ENCODE results near the gene KRTAP5-11. TPM values are rescaled to one million over a fixed set of nuclear protein-coding genes. Genes with fewer than 3 reads are reported as not detected.
"Not testable (repeated sequence)": the region's sequence is repeated elsewhere in the genome, so short reads cannot be mapped to it uniquely, and the experiment has no call there.

KRTAP5-11 gene
- total RNA-seq, 1 donor from 2014 or later, result not detected

- DNase-seq (ENCODE audit: low read depth), result no peak
- no peak overlapping the region for H3K4me3 ChIP-seq (ENCODE audit: low read depth, low read length)
- TF ChIP-seq, protein P1, sequence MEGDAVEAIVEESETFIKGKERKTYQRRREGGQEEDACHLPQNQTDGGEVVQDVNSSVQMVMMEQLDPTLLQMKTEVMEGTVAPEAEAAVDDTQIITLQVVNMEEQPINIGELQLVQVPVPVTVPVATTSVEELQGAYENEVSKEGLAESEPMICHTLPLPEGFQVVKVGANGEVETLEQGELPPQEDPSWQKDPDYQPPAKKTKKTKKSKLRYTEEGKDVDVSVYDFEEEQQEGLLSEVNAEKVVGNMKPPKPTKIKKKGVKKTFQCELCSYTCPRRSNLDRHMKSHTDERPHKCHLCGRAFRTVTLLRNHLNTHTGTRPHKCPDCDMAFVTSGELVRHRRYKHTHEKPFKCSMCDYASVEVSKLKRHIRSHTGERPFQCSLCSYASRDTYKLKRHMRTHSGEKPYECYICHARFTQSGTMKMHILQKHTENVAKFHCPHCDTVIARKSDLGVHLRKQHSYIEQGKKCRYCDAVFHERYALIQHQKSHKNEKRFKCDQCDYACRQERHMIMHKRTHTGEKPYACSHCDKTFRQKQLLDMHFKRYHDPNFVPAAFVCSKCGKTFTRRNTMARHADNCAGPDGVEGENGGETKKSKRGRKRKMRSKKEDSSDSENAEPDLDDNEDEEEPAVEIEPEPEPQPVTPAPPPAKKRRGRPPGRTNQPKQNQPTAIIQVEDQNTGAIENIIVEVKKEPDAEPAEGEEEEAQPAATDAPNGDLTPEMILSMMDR (conservative IDR thresholded peaks at IDR 0.05; ENCODE audit: low read depth, low read length), result no peak
Measured at GRCh38 chr11:71577469-71578004, 5.1 kb downstream of the KRTAP5-11 start.

DNA sequence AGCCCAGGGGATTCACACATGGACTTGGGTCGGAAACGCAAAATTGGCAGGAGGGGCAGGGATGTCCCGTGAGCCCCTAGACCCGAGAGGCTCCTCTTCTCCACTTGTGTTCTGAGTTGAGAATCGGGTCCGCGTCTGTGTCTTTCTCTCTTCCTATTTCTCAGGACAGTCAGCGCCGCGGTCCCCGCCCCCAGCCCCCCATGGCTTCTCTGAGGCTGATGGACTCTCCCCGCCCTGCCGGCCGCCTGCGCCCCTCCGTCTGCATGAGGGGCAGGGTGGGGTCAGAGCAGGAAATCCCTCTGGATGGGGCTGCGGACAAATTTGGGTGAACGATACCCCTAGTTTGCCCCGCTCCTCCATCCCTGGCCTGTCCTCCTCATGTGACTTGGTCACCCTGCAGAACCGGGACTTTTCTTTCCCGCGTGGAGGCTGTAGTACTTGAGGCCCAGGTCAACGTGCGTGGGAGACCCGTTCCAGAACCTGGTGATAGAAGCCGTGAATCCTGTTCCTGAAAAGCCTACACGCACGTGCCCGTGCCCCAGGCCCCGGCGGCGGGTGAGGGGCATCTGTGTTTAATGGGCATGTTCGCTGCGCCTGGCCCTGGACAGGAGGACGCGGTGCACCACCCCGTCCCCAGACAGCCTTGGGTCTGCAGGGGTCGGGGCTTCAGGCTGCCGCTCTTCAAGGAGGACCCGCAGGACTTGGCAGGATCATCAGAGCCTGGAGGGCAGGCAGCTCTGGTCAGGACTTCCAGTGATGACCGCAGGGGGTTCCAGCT is 5.8 kb downstream of the KRTAP5-11 start:
- not testable (repeated sequence) for DNase-seq (ENCODE audit: low read depth); H3K4me3 ChIP-seq (ENCODE audit: low read depth, low read length)

DNA sequence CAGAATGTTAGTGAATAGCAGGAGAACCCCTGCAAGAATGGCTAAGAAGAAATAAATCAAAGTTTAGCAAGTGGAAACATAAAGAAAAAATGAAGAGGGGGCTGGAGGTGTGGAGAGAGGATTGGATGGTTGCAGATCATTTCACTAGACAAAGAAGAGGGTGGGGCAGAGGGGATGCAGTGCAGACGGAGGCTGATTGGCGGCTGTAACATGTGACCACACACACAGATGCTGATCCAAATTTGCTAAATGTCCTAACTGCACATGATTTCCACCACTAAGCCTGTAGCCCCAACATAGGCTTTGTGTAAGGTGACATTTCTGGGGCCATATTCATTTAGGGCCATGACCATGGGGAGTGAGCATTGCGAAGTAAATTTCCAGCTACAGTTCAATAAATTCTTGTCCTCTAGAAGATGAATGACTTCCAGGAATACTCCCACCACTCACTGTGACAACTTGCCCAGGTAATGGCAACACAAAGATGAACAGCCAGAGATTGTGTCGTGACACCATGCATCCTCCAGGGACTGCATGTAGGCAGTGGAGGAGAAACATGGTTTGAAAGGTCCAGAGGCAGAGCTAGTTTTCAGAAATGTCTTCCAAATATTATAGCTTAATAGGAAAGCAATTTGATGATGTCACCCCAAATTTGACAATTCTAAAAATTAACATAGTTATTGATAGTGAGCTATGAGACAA is 6.8 kb downstream of the KRTAP5-11 start:
- H3K4me3 ChIP-seq (ENCODE audit: low read depth, low read length), result no peak overlapping the region
- DNase-seq (ENCODE audit: low read depth), result no peak
- TF ChIP-seq, protein P1 (conservative IDR thresholded peaks at IDR 0.05; ENCODE audit: low read depth, low read length), result no peak

DNA sequence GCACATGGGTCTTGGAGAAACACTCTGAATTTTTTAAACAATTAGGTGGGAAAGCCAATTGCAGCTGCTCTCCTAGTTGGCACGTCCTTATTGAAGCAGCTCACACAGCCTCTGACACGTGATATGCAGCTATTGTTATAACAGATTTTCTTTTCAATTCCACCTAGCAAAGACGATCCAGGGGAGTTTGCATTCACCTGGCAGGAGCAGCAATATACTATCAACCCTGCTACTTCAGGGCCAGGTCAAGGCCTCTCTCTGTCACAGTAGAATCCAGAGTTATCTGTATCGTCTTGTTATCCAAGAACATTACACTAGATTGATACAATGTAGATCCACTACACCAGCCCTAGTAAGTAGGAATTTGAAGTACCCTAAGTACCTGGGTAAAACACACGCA is 8.3 kb downstream of the KRTAP5-11 start:
- H3K4me3 ChIP-seq (ENCODE audit: low read depth, low read length), result no peak overlapping the region
- DNase-seq (ENCODE audit: low read depth), result no peak
- TF ChIP-seq, protein P1 (conservative IDR thresholded peaks at IDR 0.05; ENCODE audit: low read depth, low read length), result no peak

GRCh38 chr11:71572811-71573210 is 9.9 kb downstream of the KRTAP5-11 start:
- DNase-seq (ENCODE audit: low read depth), result no peak
- TF ChIP-seq, protein P1 (conservative IDR thresholded peaks at IDR 0.05; ENCODE audit: low read depth, low read length), result no peak
- H3K4me3 ChIP-seq (ENCODE audit: low read depth, low read length), result no peak overlapping the region

DNA sequence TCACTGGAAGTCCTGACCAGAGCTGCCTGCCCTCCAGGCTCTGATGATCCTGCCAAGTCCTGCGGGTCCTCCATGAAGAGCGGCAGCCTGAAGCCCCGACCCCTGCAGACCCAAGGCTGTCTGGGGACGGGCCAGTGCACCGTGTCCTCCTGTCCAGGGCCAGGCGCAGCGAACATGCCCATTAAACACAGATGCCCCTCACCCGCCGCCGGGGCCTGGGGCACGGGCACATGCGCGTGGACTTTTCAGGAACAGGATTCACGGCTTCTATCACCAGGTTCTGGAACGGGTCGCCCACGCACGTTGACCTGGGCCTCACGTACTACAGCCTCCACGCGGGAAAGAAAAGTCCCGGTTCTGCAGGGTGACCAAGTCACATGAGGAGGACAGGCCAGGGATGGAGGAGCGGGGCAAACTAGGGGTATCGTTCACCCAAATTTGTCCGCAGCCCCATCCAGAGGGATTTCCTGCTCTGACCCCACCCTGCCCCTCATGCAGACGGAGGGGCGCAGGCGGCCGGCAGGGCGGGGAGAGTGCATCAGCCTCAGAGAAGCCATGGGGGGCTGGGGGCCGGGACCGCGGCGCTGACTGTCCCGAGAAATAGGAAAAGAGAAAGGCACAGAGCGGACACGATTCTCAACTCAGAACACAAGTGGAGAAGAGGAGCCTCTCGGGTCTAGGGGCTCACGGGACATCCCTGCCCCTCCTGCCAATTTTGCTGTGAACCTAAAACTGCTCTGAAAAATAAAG is 11.4 kb downstream of the KRTAP5-11 start:
- H3K4me3 ChIP-seq (ENCODE audit: low read depth, low read length); DNase-seq (ENCODE audit: low read depth): not testable (repeated sequence)

DNA sequence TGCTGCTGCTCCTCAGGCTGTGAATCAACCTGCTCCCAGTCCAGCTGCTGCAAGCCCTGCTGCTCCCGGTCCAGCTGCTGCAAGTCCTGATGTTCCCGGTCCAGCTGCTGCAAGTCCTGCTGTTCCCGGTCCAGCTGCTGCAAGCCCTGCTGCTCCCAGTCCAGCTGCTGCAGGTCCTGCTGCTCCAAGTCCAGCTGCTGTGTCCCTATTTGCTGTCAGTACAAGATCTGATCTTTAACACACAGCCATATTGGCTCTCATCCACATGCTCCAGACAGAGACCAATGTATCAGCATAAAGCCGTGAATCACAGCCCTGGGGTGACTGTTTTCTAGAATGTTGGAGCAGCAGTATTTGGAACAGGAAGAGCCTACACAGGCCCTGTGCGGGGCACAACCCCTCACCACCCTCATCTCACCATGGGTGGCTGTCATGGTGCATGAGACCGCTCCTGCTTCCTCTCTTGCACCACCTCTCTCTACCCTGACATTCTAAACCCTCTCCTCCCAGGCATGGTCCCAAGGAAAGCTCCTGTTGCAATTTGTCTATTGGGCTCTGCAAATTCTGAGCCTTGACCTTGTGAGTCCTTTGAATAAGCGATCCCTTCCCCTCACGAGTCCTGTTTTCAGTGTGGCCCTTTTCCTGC is 13.8 kb downstream of the KRTAP5-11 start:
- TF ChIP-seq, protein P1 (conservative IDR thresholded peaks at IDR 0.05; ENCODE audit: low read depth, low read length), result no peak
- no peak for DNase-seq (ENCODE audit: low read depth)
- H3K4me3 ChIP-seq (ENCODE audit: low read depth, low read length), result no peak overlapping the region

DNA sequence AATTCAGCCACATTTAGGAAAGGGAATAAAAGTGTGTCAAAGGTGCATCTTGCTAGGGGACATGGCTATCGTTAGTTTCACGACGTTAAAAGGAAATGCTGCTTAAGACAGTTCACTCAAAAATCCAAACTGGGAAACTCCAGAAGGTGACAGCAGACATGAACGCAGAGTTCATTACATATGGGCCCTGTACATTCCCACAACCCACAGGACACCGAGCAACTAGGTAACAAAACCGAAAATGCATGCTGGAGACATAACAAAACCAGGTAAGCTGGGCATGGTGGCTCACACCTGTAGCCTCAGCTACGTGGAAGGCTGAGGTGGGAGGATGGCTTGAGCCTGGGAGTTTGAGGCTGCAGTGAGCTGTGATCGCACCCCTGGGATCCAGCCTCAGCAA is 15.0 kb downstream of the KRTAP5-11 start:
- not testable (repeated sequence) for DNase-seq (ENCODE audit: low read depth); H3K4me3 ChIP-seq (ENCODE audit: low read depth, low read length)

GRCh38 chr11:71566626-71567599 is 15.8 kb downstream of the KRTAP5-11 start:
- not testable (repeated sequence) for H3K4me3 ChIP-seq (ENCODE audit: low read depth, low read length); DNase-seq (ENCODE audit: low read depth)
